GM18498 (cell line): ENCODE results near the gene ENHO.
"Not testable (repeated sequence)": the region's sequence is repeated elsewhere in the genome, so short reads cannot be mapped to it uniquely, and the experiment has no call there.

Experiments used
- ATAC-seq: cut with Tn5 transposase; IDR thresholded peaks from one replicate; pipeline ENCODE4 v1.9.1; 2021; ENCODE audit warnings: mild to moderate bottlenecking, moderate library complexity; ENCODE audit not compliant: unreplicated experiment

ENHO gene

GRCh38 chr9:34532041-34532440, 9.3 kb upstream of the ENHO start:
- not testable (repeated sequence) for ATAC-seq

- no peak for ATAC-seq
Measured at GRCh38 chr9:34526026-34526425, 3.2 kb upstream of the ENHO start.

- ATAC-seq = no peak
Measured at GRCh38 chr9:34524349-34524748, 1.6 kb upstream of the ENHO start.

GRCh38 chr9:34522091-34522887, 501 bp downstream of the ENHO start:
- no peak for ATAC-seq

- no peak for ATAC-seq
Measured at GRCh38 chr9:34521406-34522045, 1.3 kb downstream of the ENHO start.

- ATAC-seq = no peak
Measured at GRCh38 chr9:34520505-34521385, 2.0 kb downstream of the ENHO start.

- no peak for ATAC-seq
Measured at GRCh38 chr9:34520096-34520495, 2.7 kb downstream of the ENHO start.

- ATAC-seq = no peak
Measured at GRCh38 chr9:34519321-34520020, 3.3 kb downstream of the ENHO start.

GRCh38 chr9:34518896-34519295, 3.9 kb downstream of the ENHO start:
- no peak for ATAC-seq

- ATAC-seq = no peak
Measured at GRCh38 chr9:34518110-34518616, 4.6 kb downstream of the ENHO start.

GRCh38 chr9:34517185-34517584, 5.6 kb downstream of the ENHO start:
- no peak for ATAC-seq

GRCh38 chr9:34515959-34516358, 6.8 kb downstream of the ENHO start:
- no peak for ATAC-seq

GRCh38 chr9:34514816-34515215, 8.0 kb downstream of the ENHO start:
- ATAC-seq = no peak

- no peak for ATAC-seq
Measured at GRCh38 chr9:34514401-34514800, 8.4 kb downstream of the ENHO start.

- ATAC-seq = no peak
Measured at GRCh38 chr9:34513567-34514214, 9.1 kb downstream of the ENHO start.

GRCh38 chr9:34512131-34513078, 10.4 kb downstream of the ENHO start:
- no peak for ATAC-seq

GRCh38 chr9:34510497-34511468, 12.0 kb downstream of the ENHO start:
- no peak for ATAC-seq

- ATAC-seq = no peak
Measured at GRCh38 chr9:34508951-34509350, 13.8 kb downstream of the ENHO start.
